Posterior cingulate gyrus (tissue), 11 donors: ENCODE results near the gene ATP9A.
A peak's percentile ranks its signal among the peaks of the same experiment; 100 is the strongest.
"Not testable (repeated sequence)": the region's sequence is repeated elsewhere in the genome, so short reads cannot be mapped to it uniquely, and the experiment has no call there.

ENCODE experiments used
- DNase-seq, 10 donors: peaks; one replicate each; pipeline versions ENCODE4 v3.0.0 to v3.0.0-alpha.2; 2020 to 2021; ENCODE audit warnings: mixed read lengths in 3 of 10
- intact Hi-C: fragments of 100-400 bp; cut with DNase I; formaldehyde crosslinking; loops from one replicate; pipeline ENCODE4 v1.15.1; 2023

The ATP9A gene, protein sequence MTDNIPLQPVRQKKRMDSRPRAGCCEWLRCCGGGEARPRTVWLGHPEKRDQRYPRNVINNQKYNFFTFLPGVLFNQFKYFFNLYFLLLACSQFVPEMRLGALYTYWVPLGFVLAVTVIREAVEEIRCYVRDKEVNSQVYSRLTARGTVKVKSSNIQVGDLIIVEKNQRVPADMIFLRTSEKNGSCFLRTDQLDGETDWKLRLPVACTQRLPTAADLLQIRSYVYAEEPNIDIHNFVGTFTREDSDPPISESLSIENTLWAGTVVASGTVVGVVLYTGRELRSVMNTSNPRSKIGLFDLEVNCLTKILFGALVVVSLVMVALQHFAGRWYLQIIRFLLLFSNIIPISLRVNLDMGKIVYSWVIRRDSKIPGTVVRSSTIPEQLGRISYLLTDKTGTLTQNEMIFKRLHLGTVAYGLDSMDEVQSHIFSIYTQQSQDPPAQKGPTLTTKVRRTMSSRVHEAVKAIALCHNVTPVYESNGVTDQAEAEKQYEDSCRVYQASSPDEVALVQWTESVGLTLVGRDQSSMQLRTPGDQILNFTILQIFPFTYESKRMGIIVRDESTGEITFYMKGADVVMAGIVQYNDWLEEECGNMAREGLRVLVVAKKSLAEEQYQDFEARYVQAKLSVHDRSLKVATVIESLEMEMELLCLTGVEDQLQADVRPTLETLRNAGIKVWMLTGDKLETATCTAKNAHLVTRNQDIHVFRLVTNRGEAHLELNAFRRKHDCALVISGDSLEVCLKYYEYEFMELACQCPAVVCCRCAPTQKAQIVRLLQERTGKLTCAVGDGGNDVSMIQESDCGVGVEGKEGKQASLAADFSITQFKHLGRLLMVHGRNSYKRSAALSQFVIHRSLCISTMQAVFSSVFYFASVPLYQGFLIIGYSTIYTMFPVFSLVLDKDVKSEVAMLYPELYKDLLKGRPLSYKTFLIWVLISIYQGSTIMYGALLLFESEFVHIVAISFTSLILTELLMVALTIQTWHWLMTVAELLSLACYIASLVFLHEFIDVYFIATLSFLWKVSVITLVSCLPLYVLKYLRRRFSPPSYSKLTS

DNA sequence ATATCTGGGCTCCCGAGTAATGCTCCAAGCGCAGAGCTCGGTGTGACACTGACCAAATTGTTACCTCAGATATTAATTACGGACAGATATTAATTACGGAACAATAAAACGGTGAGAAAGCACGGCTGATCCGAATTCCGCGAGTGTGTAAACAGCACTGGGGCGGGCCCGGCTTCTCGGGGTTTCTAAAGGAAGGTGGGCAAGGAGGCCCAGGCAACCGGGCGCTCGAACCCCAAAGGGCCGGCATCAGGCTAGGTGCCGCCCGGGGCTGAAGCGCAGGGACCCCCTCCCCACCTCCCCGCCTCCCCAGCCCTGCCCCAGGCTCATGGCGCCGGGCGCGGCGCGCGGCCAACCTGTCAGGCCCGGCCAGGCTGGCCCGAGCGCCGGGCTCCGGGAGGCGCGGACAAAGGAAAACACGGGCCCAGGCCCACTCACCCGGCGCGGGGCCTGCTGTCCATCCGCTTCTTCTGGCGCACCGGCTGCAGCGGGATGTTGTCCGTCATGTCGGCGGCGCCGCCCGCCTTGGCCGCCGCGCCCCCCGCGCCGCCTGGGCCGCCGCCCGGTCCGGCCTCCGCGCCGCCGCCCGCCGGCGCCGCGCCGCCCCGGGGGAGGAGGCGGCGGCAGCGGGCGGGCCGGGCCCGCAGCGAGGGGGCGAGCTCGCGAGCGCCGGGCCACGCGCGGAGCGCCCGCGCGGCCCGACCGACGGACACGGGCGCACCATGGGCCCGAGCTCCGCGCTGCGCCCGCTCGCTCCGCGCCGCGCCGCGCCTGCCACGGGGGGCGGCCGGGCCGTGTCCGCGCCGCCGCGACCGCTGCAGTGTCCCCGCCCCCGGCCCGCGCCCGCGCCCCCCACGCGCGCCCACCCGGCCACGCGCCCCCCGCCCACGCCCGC, at the start of gene ATP9A:
TSS of gene ATP9A (minus strand) at position 524 of the 892 bp plus-strand sequence. CDS start at position 503, 21 bp downstream.
- intact Hi-C loops: loop anchor here (10.0 kb wide), 1 partner anchor 427 kb away; the partner anchor contains the start of gene ZFP64

DNA sequence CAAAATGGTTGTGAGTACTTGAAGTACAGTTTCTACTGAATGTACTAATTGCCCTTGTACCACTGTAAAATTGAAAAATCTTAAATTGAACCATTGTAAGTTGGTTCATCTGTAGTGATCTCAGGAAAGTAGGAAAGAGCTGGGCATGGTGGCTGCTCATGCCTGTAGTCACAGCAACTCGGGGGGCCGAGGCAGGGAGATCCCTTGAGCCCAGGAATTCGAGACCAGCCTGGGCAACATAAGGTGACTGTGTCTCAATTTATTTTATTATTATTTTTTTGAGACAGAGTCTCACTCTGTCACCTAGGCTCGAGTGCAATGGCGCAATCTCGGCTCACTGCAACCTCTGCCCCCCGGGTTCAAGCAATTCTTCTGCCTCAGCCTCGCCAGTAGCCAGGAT, 48.7 kb upstream of the ATP9A start:
- intact Hi-C loops, DNase-seq: not testable (repeated sequence)

More for the DNA sequence above, at the start of gene ATP9A:
- peak in 7 of 10 donors; percentile 26 to 91 (median 59) for DNase-seq

DNA sequence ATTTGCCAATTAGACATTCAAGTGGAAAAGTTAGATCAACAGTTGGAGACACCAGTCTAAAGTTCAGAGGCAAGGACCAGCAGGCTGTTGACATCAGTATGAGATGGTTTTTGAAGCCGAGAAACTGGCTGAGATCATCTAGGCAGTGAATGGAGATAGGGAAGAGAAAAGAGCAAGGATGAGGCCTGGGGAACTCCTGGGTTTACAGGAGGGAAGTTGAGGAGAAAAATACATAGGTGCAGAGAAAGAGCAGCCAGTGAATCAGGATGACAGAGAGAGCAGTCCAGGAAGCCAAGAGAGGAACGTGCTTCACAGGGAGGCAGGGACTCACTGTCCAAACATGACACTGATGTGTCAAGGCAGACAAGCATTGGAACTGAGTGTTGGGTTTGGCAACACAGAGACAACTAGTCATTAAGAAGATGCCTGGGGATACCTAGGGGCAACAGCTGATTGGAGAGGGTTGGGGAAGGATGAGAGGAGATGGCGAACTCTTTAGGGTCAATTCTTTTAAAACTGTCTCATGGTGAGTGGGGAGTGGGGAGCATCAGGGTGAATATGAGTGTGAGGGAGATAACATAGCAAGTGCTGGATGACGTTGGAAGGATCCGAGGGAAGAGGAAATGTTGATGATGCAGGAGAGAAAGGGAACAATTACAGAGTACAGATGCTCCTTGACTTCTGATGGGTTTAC, 47.3 kb upstream of the ATP9A start:
- no peak for DNase-seq
- intact Hi-C loops: no loop called here

DNA sequence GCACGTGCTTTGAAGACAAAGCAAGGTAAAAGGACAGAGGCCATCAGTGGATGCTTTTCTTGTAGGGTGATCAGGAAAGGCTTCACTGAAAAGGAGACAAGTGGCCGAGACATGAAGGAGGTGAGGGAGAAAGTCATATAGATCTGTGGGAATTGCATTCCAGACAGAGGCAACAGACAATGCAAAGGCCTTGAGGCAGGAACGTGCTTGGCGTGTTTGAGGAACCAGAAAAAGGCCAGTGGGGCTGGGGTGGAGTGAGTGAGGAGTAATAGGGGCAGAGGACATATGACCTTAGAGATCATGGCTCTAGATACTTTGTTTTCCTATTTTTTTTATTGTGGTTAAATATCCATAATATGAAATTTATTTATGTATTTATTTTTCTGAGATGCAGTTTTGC, 44.7 kb upstream of the ATP9A start:
- intact Hi-C loops: no loop called here
- no peak for DNase-seq

DNA sequence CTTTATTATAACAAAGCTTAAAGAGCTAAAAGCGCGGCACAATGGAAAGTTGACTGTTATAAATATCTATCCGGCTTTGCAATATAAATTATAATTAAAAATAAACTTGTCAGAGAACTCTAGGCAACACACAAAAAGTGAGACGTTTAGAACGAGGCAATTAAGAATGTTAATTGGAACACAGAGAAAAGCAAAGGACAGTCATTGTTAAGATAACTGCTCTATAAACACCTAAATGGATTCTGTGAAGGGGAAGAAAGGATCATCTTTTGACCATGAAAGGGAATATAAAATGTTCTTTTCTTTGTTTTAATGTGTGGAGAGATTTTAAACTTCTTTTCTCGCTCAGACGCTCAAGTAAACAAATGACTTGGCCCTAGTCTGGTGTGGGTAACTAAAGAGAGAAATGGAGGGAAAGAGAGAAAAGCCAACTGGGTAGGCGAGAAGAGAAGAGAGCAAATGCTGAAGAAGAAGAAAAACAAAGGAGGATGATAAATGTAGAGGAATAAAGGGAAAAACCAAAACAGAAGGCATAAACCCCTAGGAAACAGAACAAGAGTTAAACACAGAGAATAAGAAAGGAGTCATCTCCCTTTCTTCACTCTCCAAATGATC, 43.4 kb upstream of the ATP9A start:
- intact Hi-C loops: no loop called here
- DNase-seq: no peak

DNA sequence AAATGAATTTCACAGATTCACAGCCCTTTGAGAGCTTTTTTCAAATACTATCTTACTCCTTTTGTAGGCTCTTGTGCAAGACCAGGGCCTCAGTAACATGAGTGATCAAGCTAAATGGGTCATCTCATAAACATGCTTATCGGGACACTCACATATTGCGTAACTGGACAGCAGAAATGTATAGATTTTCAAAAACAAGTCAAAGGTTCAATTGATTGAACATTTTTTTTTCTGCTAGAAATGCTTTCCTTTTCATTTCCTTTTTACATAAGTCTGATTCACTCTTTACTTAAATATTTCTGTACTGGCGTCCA, 42.8 kb upstream of the ATP9A start:
- intact Hi-C loops: no loop called here
- no peak for DNase-seq

DNA sequence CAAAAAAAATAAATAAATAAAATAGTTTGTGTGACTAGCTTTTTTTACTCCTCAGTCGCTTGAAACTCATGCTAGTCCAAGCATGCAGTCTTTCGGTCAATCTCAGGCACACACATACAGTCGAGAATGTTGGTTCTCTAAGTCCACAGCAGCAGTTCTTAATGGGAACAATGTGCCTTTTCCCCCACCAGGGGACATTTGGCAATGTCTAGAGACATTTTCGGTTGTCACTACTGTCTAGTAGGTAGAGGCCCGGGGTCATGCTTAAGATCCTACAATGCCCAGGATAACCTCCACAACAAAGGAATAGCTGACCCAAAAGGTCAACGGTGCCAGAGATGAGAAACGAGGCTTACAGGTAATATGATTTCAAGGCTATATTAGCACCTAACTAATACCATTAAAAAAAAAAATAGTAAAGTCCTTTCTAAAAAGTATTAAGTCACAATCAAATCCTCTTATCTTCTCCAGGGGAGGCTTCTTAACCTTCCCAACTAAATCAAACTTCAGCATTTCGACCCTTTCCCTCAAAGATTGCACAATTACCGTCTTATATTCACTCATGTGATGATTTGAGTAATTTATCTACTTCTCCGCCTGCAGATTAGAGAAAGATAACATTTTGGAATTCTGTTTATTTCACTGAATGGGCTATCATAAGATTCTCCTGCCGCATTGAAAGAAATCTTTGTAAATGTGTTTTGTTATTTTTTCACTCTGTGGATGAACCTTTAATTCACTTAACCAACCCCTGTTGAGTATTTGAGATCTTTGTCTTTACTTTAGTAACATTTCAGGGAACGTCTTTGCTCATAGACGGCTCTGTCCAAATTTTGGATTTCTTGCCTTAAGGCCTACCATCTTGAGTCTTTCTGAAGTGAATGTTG, 42.2 kb upstream of the ATP9A start:
- DNase-seq: no peak

DNA sequence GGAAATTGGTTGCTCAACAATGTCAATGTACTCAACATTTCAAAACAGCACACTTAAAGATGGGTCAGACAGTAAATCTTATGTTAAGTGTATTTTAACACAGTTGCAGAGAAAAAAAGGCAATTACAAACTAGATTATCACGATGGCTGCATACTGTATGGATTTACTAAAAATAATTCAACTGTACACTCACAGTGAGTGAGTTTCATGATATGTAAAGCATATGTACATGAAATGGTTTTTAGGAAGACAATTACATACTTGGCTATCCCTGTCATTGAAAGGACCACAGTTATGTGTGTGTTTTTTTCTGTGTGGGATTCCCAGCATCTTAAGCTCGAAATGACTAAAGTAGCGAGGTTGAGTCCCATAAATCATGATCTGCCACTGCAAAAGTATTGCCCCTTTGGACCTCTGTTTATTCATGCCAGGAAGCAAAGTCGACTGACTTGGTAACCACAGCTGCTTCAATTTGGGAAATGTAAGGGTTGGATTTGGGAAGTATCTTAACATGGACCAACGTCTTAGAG, 39.6 kb upstream of the ATP9A start:
- no peak for DNase-seq
- intact Hi-C loops: loop anchor here (10.0 kb wide), 1 partner anchor 277 kb away; no protein-coding TSS in a partner anchor

More for the DNA sequence above, 42.2 kb upstream of the ATP9A start:
- intact Hi-C loops: no loop called here

DNA sequence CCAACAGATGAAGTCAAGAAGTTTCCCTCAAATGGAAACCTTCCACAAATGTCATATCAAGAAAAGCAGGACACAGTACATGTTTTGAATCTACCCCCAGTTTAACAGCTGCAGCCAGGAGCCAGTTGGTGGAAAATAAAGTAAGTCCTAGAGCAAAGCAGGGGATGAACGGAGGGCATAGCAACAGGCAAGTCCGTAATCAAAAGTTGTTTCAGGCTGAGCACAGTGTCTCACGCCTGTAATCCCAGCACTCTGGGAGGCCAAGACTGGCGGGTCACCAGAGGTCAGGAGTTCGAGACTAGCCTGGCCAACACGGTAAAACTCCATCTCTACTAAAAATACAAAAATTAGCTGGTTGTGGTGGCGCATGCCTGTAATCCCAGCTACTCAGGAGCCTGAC, 36.6 kb upstream of the ATP9A start:
- DNase-seq: no peak
- intact Hi-C loops: loop anchor here (10.0 kb wide), 1 partner anchor 280 kb away; no protein-coding TSS in a partner anchor

DNA sequence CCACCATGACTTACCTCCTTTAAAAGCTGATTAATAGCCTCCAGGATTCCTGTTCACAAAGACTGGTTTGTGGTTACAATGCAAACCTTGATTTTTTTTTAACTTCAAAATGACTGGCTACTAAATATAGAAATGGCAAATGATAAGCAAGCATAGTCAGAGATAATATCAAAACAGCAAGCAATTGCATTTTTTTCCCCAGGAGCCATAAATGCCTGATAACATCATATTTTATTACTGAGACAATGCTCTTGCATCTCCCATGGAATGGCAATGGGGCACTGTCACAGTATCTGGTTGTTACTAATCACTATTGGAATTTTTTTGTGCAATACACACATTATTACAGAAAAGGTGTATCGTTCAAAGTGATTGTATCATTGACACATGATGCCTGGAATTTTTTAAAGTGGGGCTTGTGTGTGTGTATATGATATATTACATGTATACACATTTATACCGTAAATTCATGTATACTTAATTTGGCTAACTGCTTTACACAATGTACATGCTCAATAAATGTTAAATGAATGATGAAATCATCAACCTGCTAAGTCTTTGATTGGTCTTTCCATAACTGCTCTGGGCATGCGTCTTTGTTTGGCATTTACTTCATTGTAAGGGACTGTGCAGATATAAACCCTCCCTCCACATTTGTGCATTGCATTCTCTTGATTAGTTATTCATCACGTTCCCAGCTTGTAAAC, 35.1 kb upstream of the ATP9A start:
- intact Hi-C loops: loop anchor here (10.0 kb wide), 1 partner anchor 282 kb away; no protein-coding TSS in a partner anchor
- no peak for DNase-seq

DNA sequence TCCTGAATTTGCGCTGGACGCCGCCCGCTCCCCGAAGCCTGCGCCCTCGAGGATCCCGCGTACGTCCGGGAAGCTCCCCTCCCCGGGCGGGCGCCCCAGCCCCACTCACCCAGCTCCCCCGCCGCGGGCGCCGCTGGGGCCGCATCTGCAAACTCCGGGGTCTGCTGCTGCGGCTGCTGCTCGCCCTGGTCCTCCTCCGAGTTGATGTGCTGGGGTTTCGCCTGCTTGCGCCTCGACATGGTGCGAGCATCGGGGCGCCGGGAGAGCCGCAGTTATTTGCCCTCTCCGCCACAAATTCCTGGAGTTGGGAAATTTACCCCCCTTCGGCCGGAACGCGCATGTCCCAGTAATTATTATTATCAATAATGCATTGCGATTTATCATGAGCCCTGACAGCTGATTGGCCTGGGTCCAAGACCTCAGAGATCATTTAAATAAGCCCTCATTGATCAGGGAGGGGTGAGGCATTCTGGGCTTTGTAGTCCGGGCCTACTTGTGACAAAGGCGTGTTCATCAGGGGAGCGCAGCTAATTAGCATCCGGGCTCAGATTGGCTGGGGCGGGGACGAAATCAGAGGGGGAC, 34.1 kb upstream of the ATP9A start, which contains the start of gene SALL4:
TSS of gene SALL4 (minus strand) at position 352 of the 582 bp plus-strand sequence. CDS start at position 239, 113 bp downstream.
- DNase-seq: no peak
- intact Hi-C loops: loop anchor here (10.0 kb wide), 1 partner anchor 283 kb away; no protein-coding TSS in a partner anchor

DNA sequence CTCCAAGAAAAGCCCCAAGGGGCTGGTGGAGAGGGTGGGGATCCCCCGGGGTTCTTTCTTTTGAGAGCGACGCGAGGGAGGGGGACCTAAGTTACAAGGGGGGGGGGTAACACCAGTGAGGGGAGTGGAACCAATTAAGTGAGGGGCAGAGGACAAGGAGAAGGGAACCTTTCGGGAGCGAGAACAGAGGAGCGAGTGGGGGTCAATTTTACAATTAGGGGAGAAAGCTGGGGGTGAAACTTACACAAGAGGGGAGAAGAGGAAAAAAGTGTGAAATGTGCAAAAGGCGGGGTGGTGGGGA, 33.6 kb upstream of the ATP9A start:
- no peak for DNase-seq
- intact Hi-C loops: loop anchor here (10.0 kb wide), 1 partner anchor 283 kb away; no protein-coding TSS in a partner anchor

DNA sequence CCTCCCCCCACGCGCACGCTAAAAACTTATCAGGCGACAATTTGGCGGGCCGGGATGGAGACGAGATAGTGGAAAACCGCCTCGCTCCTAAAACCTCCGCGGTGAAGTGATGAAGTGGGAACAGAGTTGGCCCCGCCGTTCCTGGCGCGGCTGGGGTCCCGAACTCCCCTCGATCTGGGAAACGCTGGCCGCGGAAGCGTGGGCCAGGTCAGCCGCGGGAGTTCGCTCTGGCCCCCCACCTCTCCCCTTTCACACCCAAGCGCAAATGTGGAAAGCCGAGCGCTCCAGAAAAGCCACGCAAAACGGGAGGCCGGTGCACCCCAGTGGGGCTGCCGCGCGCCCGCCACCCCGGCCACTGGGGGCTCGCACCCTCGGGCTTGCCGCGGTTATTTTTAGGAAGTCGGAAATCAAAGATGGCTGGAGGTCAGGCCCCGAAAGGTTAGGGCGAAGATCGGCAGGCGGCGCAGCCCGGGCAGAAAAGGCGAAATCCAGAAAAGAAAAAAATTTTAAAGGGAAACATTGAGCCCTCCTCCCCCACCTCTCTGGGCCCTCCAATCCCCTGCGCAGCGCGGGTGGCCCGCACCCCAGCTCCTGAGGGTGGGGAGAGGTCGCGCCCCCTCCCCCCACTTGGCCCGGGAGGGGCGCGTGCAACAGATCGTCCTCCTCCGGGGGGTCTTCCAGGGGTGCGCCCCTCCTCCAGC, 33.1 kb upstream of the ATP9A start:
- DNase-seq: no peak
- intact Hi-C loops: loop anchor here (10.0 kb wide), 1 partner anchor 284 kb away; no protein-coding TSS in a partner anchor

DNA sequence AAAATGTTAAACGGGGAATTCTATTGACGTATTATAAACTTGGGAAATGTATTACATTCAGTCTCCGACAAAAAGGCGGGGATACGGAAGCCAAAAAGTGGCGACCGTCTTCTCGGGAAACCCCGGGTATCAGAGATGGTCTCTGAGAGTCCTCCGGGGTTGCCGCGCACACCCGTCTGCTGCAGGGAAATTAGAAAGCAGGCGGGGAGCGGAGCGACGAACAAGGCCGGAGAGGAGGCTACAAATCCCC, 32.6 kb upstream of the ATP9A start:
- DNase-seq: peak in 1 of 10 donors; percentile 13
- intact Hi-C loops: loop anchor here (10.0 kb wide), 1 partner anchor 284 kb away; no protein-coding TSS in a partner anchor

DNA sequence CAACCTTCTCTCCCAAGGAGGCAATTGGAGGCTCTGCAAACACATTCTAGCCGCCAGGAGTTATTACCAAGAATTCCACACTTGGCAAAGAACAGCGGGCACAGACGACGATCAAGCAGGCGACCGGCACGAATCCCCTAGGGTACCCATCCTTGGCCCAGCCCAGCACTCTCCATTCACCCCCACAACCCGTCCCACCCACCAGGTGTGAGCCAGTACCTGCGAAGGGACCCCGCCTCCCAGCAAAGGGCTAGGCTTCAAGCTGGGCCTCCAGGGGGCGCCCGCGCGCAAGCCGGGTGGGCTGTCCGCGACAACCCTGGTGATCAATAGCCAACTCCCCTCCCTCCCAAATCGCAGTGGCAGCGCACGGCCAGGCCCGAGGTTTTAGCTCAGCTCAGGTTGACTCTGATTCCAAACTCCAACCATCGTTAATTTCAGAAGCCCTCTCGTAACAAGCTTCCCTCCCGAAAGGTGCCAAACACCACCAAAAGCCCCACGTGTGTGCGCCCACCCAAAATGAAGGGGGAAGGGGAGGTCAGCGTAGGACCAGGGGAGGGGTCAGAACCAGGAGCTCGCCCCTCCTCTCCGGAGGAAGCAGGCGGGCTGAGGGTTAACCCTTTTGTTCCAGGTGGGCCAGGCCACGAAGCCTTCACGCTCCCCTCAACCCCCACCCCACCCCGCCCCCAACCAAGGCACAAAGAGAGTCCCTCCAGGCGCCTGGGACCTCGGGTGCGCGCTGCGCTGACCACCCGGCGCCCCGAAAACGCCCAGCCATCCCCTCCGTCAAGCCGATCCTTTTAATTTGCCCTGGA, 32.1 kb upstream of the ATP9A start:
- DNase-seq: peak in 8 of 10 donors; percentile 40 to 90 (median 66)
- intact Hi-C loops: loop anchor here (10.0 kb wide), 1 partner anchor 285 kb away; no protein-coding TSS in a partner anchor
